Left lung (tissue), 10 donors: ENCODE measurements around the gene SH3TC1. TPM values are rescaled to one million over a fixed set of nuclear protein-coding genes. Genes with fewer than 3 reads are reported as not detected.

Experiments
- ATAC-seq: fragments of 200-7000 bp; cut with Tn5 transposase; one replicate; pipeline ENCODE4 v1.9.1; 2020; ENCODE audit warnings: moderate library complexity
- DNase-seq, 4 donors: peaks; one replicate each; pipeline ENCODE4 v3.0.0-alpha.2; 2013 to 2020
- H3K27ac ChIP-seq, 2 donors: fragments of 200-600 bp; sonication (generic) in 1 of 2; one replicate each; pipeline versions ENCODE4 v1.5.0 to v1.8.0; 2020 to 2021
- H3K27me3 ChIP-seq, 2 donors: fragments of 200-600 bp; sonication (generic) in 1 of 2; one replicate each; pipeline versions ENCODE4 v1.5.0 to v1.8.0; 2020 to 2021
- H3K36me3 ChIP-seq, 2 donors: fragments of 200-600 bp; sonication (generic) in 1 of 2; one replicate each; pipeline versions ENCODE4 v1.5.0 to v1.8.0; 2020 to 2021
- H3K4me1 ChIP-seq, 2 donors: fragments of 200-600 bp; one replicate each; pipeline ENCODE4 v1.8.0; 2021
- H3K4me3 ChIP-seq, 2 donors: fragments of 200-600 bp; sonication (generic) in 1 of 2; one replicate each; pipeline versions ENCODE4 v1.5.0 to v1.8.0; 2020 to 2021; ENCODE audit warnings: mild to moderate bottlenecking in 1 of 2
- H3K9me3 ChIP-seq, 2 donors: fragments of 200-600 bp; sonication (generic) in 1 of 2; one replicate each; pipeline versions ENCODE4 v1.5.0 to v1.8.0; 2020 to 2021
- intact Hi-C, 2 donors: fragments of 100-400 bp; cut with DNase I; formaldehyde crosslinking; loops; one replicate each; pipeline versions ENCODE4 v1.11.2 to v1.14.2; 2022
- polyA plus RNA-seq, 6 donors: library from polyadenylated mRNA; unstranded; fragments of 120-200 nt; gene quantifications; one replicate each; pipeline ENCODE4 v1.2.1, GENCODE V29; 2013; ENCODE audit not compliant: insufficient read length in 6 of 6
- total RNA-seq, 2 donors: library from RNA; stranded (reverse); fragmentation: NEBNext Ultra II Directional; extraction: Animal tissue kit (Norgen Biotek cat#: 25700); gene quantifications; one replicate each; pipeline ENCODE4 v1.2.1, GENCODE V29; 2021
- TF ChIP-seq, protein P1 (sequence below), 2 donors: fragments of 200-600 bp; sonication (generic) in 1 of 2; IDR thresholded peaks; one replicate each; pipeline versions ENCODE4 v1.5.0 to v1.8.0; 2021; ENCODE audit warnings: antibody characterized with exemption in 2 of 2
- donor health status: DM: no; HTN: yes; CAD: no.
- donor health status: DM: no; HTN: no; CAD: no.

Gene SH3TC1
- total and polyA plus RNA-seq, 8 donors, result 22.0 to 46.1 (median 28.3) TPM

DNA sequence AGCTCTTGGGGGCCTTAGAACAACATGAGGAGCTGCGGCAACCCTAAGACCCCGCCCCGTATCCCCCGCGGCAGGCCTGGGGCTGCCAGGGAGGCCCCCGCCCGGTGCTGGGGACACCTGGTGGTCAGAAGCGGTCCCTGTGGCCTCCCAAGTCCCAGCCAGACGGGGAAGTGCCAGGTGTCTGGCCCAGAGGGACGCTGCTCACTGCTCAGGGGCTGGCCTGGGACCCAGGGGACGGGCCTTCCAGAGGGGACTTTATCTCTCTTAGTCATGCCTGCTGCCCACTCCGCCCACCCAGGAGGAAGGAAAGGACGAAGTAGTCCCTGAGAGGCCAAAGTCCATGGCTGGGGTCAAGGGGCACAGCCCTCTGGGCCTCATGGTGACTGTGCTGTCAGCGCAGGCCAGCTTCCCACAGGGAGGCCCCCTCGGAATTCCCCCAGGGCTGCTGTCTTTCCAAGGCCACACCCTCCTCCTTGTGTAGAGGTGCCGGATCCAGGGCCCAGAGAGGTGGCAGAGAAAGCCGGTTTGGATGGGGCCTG is 39.5 kb downstream of the SH3TC1 start:
- Histone ChIP-seq H3K27me3 (no peaks in the 10 kb centered on the region), H3K36me3 (peaks cover 0 to 79% of the 10 kb centered on the region in 2 donors), H3K4me3 (no peak overlapping the region), H3K4me1 (peaks cover 0 to 7% of the 10 kb centered on the region in 2 donors), H3K27ac (no peak overlapping the region), H3K9me3 (no peaks in the 10 kb centered on the region)
- DNase-seq, result peak in 1 of 4 donors; percentile 76
- TF ChIP-seq, protein P1, sequence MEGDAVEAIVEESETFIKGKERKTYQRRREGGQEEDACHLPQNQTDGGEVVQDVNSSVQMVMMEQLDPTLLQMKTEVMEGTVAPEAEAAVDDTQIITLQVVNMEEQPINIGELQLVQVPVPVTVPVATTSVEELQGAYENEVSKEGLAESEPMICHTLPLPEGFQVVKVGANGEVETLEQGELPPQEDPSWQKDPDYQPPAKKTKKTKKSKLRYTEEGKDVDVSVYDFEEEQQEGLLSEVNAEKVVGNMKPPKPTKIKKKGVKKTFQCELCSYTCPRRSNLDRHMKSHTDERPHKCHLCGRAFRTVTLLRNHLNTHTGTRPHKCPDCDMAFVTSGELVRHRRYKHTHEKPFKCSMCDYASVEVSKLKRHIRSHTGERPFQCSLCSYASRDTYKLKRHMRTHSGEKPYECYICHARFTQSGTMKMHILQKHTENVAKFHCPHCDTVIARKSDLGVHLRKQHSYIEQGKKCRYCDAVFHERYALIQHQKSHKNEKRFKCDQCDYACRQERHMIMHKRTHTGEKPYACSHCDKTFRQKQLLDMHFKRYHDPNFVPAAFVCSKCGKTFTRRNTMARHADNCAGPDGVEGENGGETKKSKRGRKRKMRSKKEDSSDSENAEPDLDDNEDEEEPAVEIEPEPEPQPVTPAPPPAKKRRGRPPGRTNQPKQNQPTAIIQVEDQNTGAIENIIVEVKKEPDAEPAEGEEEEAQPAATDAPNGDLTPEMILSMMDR (IDR thresholded peaks at IDR 0.05), result peak in 1 of 2 donors; percentile 19
- ATAC-seq, result no peak
- intact Hi-C loops, result loop anchor here (5.0 to 10.0 kb wide), 2 partner anchors 164 to 166 kb away; no protein-coding TSS in a partner anchor

- Histone ChIP-seq H3K27ac (no peak overlapping the region), H3K4me3 (no peak overlapping the region), H3K9me3 (no peaks in the 10 kb centered on the region), H3K4me1 (peaks cover 0 to 7% of the 10 kb centered on the region in 2 donors), H3K36me3 (peaks cover 0 to 72% of the 10 kb centered on the region in 2 donors), H3K27me3 (no peaks in the 10 kb centered on the region)
- TF ChIP-seq, protein P1 (IDR thresholded peaks at IDR 0.05), result no peak
- intact Hi-C loops, result loop anchor here (5.0 to 10.0 kb wide), 2 partner anchors 163 to 166 kb away; no protein-coding TSS in a partner anchor
- DNase-seq, result peak in 1 of 4 donors; percentile 43
- no peak for ATAC-seq
These were observed 40.1 kb downstream of the SH3TC1 start for GRCh38 chr4:8239226-8239625.

DNA sequence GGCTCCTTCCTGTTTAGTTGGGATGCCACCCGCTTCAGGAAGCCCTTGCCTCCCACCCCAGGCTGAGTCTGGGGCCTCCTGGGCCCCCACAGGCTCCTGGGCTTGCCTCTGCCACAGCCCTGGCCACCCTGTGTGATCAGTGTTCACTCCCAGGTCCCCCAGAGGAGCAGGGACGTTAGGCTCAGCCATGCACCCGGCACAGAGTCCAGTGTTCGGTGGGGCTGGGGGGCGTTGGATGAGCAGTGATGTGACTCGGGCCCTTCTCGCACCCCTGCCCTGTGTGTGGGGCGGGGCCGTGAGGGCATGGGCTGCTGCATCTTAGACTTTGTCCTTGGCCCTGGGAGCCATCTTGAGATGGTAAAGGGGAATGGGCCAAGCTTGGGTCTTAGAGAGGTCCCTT is 40.6 kb downstream of the SH3TC1 start:
- intact Hi-C loops, result loop anchor here (5.0 to 10.0 kb wide), 2 partner anchors 163 to 165 kb away; no protein-coding TSS in a partner anchor
- Histone ChIP-seq H3K4me1 (peaks cover 0 to 7% of the 10 kb centered on the region in 2 donors), H3K36me3 (peaks cover 0 to 68% of the 10 kb centered on the region in 2 donors), H3K27me3 (no peaks in the 10 kb centered on the region), H3K27ac (no peak overlapping the region), H3K9me3 (no peaks in the 10 kb centered on the region), H3K4me3 (no peak overlapping the region)
- peak in 1 of 4 donors; percentile 69 for DNase-seq
- TF ChIP-seq, protein P1 (IDR thresholded peaks at IDR 0.05), result no peak
- ATAC-seq, result no peak

- peaks cover 0 to 60% of the 10 kb centered on the region in 2 donors for H3K36me3 ChIP-seq
- no peak overlapping the region for H3K27ac ChIP-seq
- H3K27me3 ChIP-seq, result no peaks in the 10 kb centered on the region
- DNase-seq (peak in 1 of 4 donors; percentile 75), ATAC-seq (no peak)
- peaks cover 0 to 7% of the 10 kb centered on the region in 2 donors for H3K4me1 ChIP-seq
- TF ChIP-seq, protein P1 (IDR thresholded peaks at IDR 0.05), result no peak
- no peaks in the 10 kb centered on the region for H3K9me3 ChIP-seq
- intact Hi-C loops, result no loop called here
- H3K4me3 ChIP-seq, result no peak overlapping the region
These were observed 41.3 kb downstream of the SH3TC1 start for GRCh38 chr4:8240211-8241041.

- no peak overlapping the region for H3K4me3 ChIP-seq
- peak in 1 of 4 donors; percentile 59 for DNase-seq
- TF ChIP-seq, protein P1 (IDR thresholded peaks at IDR 0.05), result no peak
These were observed 42.2 kb downstream of the SH3TC1 start for GRCh38 chr4:8241211-8241779.

More at GRCh38 chr4:8241211-8241779, 42.2 kb downstream of the SH3TC1 start:
- H3K27me3 ChIP-seq, result no peaks in the 10 kb centered on the region
- H3K4me1 ChIP-seq, result peaks cover 5 to 10% of the 10 kb centered on the region in 2 donors
- intact Hi-C loops, result no loop called here
- no peak for ATAC-seq
- H3K9me3 ChIP-seq, result no peaks in the 10 kb centered on the region
- H3K27ac ChIP-seq, result no peak overlapping the region
- peaks cover 0 to 51% of the 10 kb centered on the region in 2 donors for H3K36me3 ChIP-seq
